ENCODE measurements around the gene BMX. TPM values are rescaled to one million over a fixed set of nuclear protein-coding genes. Genes with fewer than 3 reads are reported as not detected.

The BMX gene
- total RNA-seq, 1 donor from 2014 or later = 3.1 TPM

- no peak overlapping the region for H3K4me3 ChIP-seq (ENCODE audit: low read length in 3 of 3)
- H3K36me3 ChIP-seq (ENCODE audit: control insufficient read depth in 3 of 3, insufficient read depth in 3 of 3, low read length in 3 of 3) = no peaks in the 10 kb centered on the region
- peaks cover 0 to 7% (median 0%) of the 10 kb centered on the region in 3 donors for H3K27me3 ChIP-seq (ENCODE audit: control insufficient read depth in 3 of 3, insufficient read depth in 3 of 3, low read length in 3 of 3)
- no peaks in the 10 kb centered on the region for H3K4me1 ChIP-seq (ENCODE audit: control insufficient read depth in 3 of 3, insufficient read depth in 3 of 3, low read length in 3 of 3)
- H3K9me3 ChIP-seq (ENCODE audit: control insufficient read depth in 3 of 3, low read length in 3 of 3) = no peaks in the 10 kb centered on the region
- H3K9ac ChIP-seq (ENCODE audit: low read depth in 1 of 3, low read length in 3 of 3) = no peak overlapping the region
- no peak overlapping the region for H3K27ac ChIP-seq (ENCODE audit: low read depth, low read length)
Observed at GRCh38 chrX:15563056-15563455, 62.4 kb downstream of the BMX start.

DNA sequence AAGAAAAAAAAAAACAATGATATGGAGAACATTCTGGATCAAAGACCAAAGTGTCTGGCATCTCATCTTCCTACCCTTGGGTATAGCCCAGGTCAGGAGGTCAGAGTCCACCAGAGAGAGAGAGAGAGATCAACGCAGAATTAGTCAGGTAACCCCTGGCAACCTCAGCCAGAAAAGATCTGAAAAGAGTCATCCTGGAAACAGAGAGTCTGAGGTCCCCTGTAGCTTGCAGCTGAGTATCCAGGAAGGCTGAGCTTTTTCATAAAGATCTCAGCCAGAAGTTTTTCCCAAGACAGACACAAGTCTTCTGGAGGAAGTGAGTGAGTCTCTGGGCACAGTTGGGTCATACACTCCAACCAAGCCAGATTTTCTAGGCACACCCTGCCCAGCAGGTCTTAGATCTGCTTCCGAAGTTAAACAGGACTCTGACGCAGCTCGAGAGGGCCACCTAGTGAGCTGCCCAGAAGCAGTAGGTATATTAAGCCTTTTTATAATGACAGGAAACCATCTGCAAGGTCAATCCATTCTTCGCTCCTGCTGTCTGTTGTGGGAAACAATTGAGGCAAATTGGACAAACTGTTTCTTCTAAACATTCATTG, 64.5 kb downstream of the BMX start:
- Histone ChIP-seq H3K27ac (ENCODE audit: low read depth, low read length) (no peak overlapping the region), H3K27me3 (ENCODE audit: control insufficient read depth in 3 of 3, insufficient read depth in 3 of 3, low read length in 3 of 3) (peaks cover 0 to 7% (median 0%) of the 10 kb centered on the region in 3 donors), H3K4me1 (ENCODE audit: control insufficient read depth in 3 of 3, insufficient read depth in 3 of 3, low read length in 3 of 3) (no peaks in the 10 kb centered on the region), H3K9ac (ENCODE audit: low read depth in 1 of 3, low read length in 3 of 3) (no peak overlapping the region), H3K9me3 (ENCODE audit: control insufficient read depth in 3 of 3, low read length in 3 of 3) (no peaks in the 10 kb centered on the region), H3K4me3 (ENCODE audit: low read length in 3 of 3) (no peak overlapping the region), H3K36me3 (ENCODE audit: control insufficient read depth in 3 of 3, insufficient read depth in 3 of 3, low read length in 3 of 3) (no peaks in the 10 kb centered on the region)

GRCh38 chrX:15566244-15566643, 65.6 kb downstream of the BMX start:
- Histone ChIP-seq H3K27me3 (ENCODE audit: control insufficient read depth in 3 of 3, insufficient read depth in 3 of 3, low read length in 3 of 3) (peaks cover 0 to 7% (median 0%) of the 10 kb centered on the region in 3 donors), H3K27ac (ENCODE audit: low read depth, low read length) (no peak overlapping the region), H3K4me3 (ENCODE audit: low read length in 3 of 3) (no peak overlapping the region), H3K4me1 (ENCODE audit: control insufficient read depth in 3 of 3, insufficient read depth in 3 of 3, low read length in 3 of 3) (no peaks in the 10 kb centered on the region), H3K36me3 (ENCODE audit: control insufficient read depth in 3 of 3, insufficient read depth in 3 of 3, low read length in 3 of 3) (no peaks in the 10 kb centered on the region), H3K9me3 (ENCODE audit: control insufficient read depth in 3 of 3, low read length in 3 of 3) (no peaks in the 10 kb centered on the region), H3K9ac (ENCODE audit: low read depth in 1 of 3, low read length in 3 of 3) (no peak overlapping the region)

DNA sequence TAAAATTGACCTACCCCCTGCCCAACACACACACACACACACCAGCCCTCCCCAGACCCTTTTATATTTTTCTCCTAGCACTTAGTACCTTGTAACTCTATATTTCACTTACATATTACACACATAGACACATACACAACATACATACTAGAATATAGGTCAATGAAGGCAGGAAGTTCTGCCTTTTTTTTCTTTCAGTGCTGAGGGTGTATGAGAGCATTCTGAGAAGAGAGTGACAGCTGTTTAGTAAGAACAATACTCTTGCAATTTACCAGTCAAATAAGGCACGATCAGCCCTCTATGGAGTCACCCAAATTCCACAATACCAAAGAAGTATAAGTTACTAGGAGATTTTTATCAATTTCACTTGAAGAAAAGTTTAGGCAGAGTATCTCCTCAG, 66.7 kb downstream of the BMX start:
- Histone ChIP-seq H3K9me3 (ENCODE audit: control insufficient read depth in 3 of 3, low read length in 3 of 3) (no peaks in the 10 kb centered on the region), H3K27me3 (ENCODE audit: control insufficient read depth in 3 of 3, insufficient read depth in 3 of 3, low read length in 3 of 3) (peaks cover 0 to 7% (median 0%) of the 10 kb centered on the region in 3 donors)

GRCh38 chrX:15567886-15568616, 67.4 kb downstream of the BMX start:
- no peak overlapping the region for H3K27ac ChIP-seq (ENCODE audit: low read depth, low read length)
- H3K36me3 ChIP-seq (ENCODE audit: control insufficient read depth in 3 of 3, insufficient read depth in 3 of 3, low read length in 3 of 3) = no peaks in the 10 kb centered on the region
- H3K9ac ChIP-seq (ENCODE audit: low read depth in 1 of 3, low read length in 3 of 3) = no peak overlapping the region
- H3K4me1 ChIP-seq (ENCODE audit: control insufficient read depth in 3 of 3, insufficient read depth in 3 of 3, low read length in 3 of 3) = no peaks in the 10 kb centered on the region
- H3K9me3 ChIP-seq (ENCODE audit: control insufficient read depth in 3 of 3, low read length in 3 of 3) = no peaks in the 10 kb centered on the region
- peaks cover 0 to 7% (median 0%) of the 10 kb centered on the region in 3 donors for H3K27me3 ChIP-seq (ENCODE audit: control insufficient read depth in 3 of 3, insufficient read depth in 3 of 3, low read length in 3 of 3)
- no peak overlapping the region for H3K4me3 ChIP-seq (ENCODE audit: low read length in 3 of 3)

More for the DNA sequence above, 66.7 kb downstream of the BMX start:
- H3K4me1 ChIP-seq (ENCODE audit: control insufficient read depth in 3 of 3, insufficient read depth in 3 of 3, low read length in 3 of 3) = no peaks in the 10 kb centered on the region
- H3K36me3 ChIP-seq (ENCODE audit: control insufficient read depth in 3 of 3, insufficient read depth in 3 of 3, low read length in 3 of 3) = no peaks in the 10 kb centered on the region
- H3K27ac ChIP-seq (ENCODE audit: low read depth, low read length) = no peak overlapping the region
- H3K4me3 ChIP-seq (ENCODE audit: low read length in 3 of 3) = no peak overlapping the region
- H3K9ac ChIP-seq (ENCODE audit: low read depth in 1 of 3, low read length in 3 of 3) = no peak overlapping the region

DNA sequence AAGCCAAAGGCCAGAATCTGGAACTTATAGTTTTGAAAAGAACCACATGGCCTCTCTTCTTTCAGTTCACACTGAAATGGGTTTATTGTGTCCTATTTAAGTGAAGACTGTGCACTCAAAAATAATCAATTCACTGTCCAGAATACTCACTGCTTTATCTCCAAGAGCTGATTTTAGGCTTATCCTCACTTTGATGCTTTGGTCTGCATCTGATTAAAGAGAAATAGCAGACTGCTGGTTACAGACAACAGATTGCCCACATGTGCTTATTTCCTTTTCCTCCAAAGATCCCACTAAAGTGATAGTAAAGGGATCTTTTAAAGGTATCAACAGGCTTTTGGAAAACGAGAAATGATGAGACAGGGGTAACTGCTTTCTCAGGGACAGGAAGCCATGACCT, 69.5 kb downstream of the BMX start:
- Histone ChIP-seq H3K27me3 (ENCODE audit: control insufficient read depth in 3 of 3, insufficient read depth in 3 of 3, low read length in 3 of 3) (peaks cover 0 to 10% (median 0%) of the 10 kb centered on the region in 3 donors), H3K4me1 (ENCODE audit: control insufficient read depth in 3 of 3, insufficient read depth in 3 of 3, low read length in 3 of 3) (no peaks in the 10 kb centered on the region), H3K9ac (ENCODE audit: low read depth in 1 of 3, low read length in 3 of 3) (no peak overlapping the region), H3K9me3 (ENCODE audit: control insufficient read depth in 3 of 3, low read length in 3 of 3) (no peaks in the 10 kb centered on the region), H3K4me3 (ENCODE audit: low read length in 3 of 3) (no peak overlapping the region), H3K36me3 (ENCODE audit: control insufficient read depth in 3 of 3, insufficient read depth in 3 of 3, low read length in 3 of 3) (no peaks in the 10 kb centered on the region), H3K27ac (ENCODE audit: low read depth, low read length) (no peak overlapping the region)

- no peaks in the 10 kb centered on the region for H3K9me3 ChIP-seq (ENCODE audit: control insufficient read depth in 3 of 3, low read length in 3 of 3)
- peaks cover 0 to 6% (median 0%) of the 10 kb centered on the region in 3 donors for H3K27me3 ChIP-seq (ENCODE audit: control insufficient read depth in 3 of 3, insufficient read depth in 3 of 3, low read length in 3 of 3)
- no peak overlapping the region for H3K27ac ChIP-seq (ENCODE audit: low read depth, low read length)
- H3K4me1 ChIP-seq (ENCODE audit: control insufficient read depth in 3 of 3, insufficient read depth in 3 of 3, low read length in 3 of 3) = no peaks in the 10 kb centered on the region
- no peaks in the 10 kb centered on the region for H3K36me3 ChIP-seq (ENCODE audit: control insufficient read depth in 3 of 3, insufficient read depth in 3 of 3, low read length in 3 of 3)
- H3K9ac ChIP-seq (ENCODE audit: low read depth in 1 of 3, low read length in 3 of 3) = no peak overlapping the region
- no peak overlapping the region for H3K4me3 ChIP-seq (ENCODE audit: low read length in 3 of 3)
Observed at GRCh38 chrX:15574017-15574416, 73.4 kb downstream of the BMX start.

GRCh38 chrX:15576019-15576418, 75.4 kb downstream of the BMX start:
- Histone ChIP-seq H3K4me1 (ENCODE audit: control insufficient read depth in 3 of 3, insufficient read depth in 3 of 3, low read length in 3 of 3) (peaks cover 0 to 4% (median 4%) of the 10 kb centered on the region in 3 donors), H3K36me3 (ENCODE audit: control insufficient read depth in 3 of 3, insufficient read depth in 3 of 3, low read length in 3 of 3) (no peaks in the 10 kb centered on the region), H3K9me3 (ENCODE audit: control insufficient read depth in 3 of 3, low read length in 3 of 3) (no peaks in the 10 kb centered on the region), H3K9ac (ENCODE audit: low read depth in 1 of 3, low read length in 3 of 3) (no peak overlapping the region), H3K27me3 (ENCODE audit: control insufficient read depth in 3 of 3, insufficient read depth in 3 of 3, low read length in 3 of 3) (peaks cover 0 to 6% (median 0%) of the 10 kb centered on the region in 3 donors), H3K4me3 (ENCODE audit: low read length in 3 of 3) (no peak overlapping the region), H3K27ac (ENCODE audit: low read depth, low read length) (no peak overlapping the region)

DNA sequence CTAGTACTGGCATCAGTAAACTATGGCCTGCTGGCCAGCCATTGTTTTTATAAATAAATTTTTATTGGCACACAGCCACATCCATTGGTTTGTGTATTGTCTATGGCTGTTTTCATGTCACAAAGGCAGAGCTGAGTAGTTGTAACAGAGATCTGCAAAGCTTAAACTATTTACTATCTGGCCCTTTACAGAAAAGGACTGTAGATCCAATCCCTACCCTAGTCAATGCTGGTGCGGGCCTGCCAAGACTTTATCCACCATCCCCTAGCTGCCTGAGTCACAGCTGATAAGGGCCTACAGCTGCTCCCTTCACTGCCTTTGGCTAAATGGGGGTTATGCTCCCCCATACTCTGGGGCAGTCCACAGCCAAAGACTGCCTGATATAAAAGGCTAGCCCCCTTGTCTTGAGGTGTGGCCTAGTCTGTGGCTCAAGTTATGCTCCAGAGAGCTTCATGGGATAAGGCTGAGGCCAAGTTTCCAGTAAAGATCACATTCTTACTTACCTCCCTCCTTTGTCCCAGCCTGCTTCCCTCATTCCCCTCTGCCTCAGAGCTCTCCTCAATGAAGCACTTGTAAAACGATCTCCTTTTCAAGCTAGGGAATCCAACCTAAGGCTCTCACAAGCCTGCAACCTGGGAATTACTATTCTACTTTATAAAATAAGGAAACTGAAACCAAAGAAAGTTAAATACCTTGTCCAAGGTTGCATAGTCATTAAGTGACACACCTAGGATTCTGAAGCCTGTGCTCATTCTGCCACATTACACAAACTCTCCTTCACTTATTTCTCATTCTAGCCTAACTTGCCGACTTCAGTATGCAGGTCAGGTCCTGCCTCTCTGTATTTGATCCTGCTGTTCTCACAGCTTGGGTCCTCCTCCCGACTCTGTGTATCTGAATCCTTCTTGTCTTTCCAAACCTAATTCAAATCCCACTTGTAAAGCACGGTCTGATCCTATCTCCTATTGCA, 79.5 kb downstream of the BMX start:
- Histone ChIP-seq H3K4me1 (ENCODE audit: control insufficient read depth in 3 of 3, insufficient read depth in 3 of 3, low read length in 3 of 3) (peaks cover 0 to 4% (median 4%) of the 10 kb centered on the region in 3 donors), H3K9me3 (ENCODE audit: control insufficient read depth in 3 of 3, low read length in 3 of 3) (no peaks in the 10 kb centered on the region), H3K9ac (ENCODE audit: low read depth in 1 of 3, low read length in 3 of 3) (no peak overlapping the region), H3K27ac (ENCODE audit: low read depth, low read length) (no peak overlapping the region), H3K4me3 (ENCODE audit: low read length in 3 of 3) (no peak overlapping the region), H3K27me3 (ENCODE audit: control insufficient read depth in 3 of 3, insufficient read depth in 3 of 3, low read length in 3 of 3) (peaks cover 0 to 4% (median 0%) of the 10 kb centered on the region in 3 donors), H3K36me3 (ENCODE audit: control insufficient read depth in 3 of 3, insufficient read depth in 3 of 3, low read length in 3 of 3) (no peaks in the 10 kb centered on the region)

Measured in skeletal muscle tissue (tissue), 4 donors.